KOPT-K1 (cell line): ENCODE measurements around the gene LRRTM1.

Source experiments
- H3K27ac ChIP-seq: fragments of 200-600 bp; sonication (generic); 2 replicates; pipeline ENCODE4 v1.5.1; 2016; ENCODE audit warnings: antibody characterized with exemption, mild to moderate bottlenecking, low read depth, low read length; ENCODE audit not compliant: poor library complexity, severe bottlenecking
- H3K36me3 ChIP-seq: fragments of 200-600 bp; sonication (generic); 2 replicates; pipeline ENCODE4 v1.5.1; 2017; ENCODE audit warnings: antibody characterized with exemption, mild to moderate bottlenecking, low read length, moderate library complexity; ENCODE audit not compliant: insufficient read depth
- H3K9me3 ChIP-seq: fragments of 200-600 bp; sonication (generic); 2 replicates; pipeline ENCODE4 v1.5.1; 2017; ENCODE audit warnings: antibody characterized with exemption, low read length, mild to moderate bottlenecking; ENCODE audit not compliant: insufficient read depth, poor library complexity, severe bottlenecking

LRRTM1 gene

GRCh38 chr2:80288576-80288975 is 16.0 kb downstream of the LRRTM1 start:
- Histone ChIP-seq H3K9me3 (no peaks in the 10 kb centered on the region), H3K27ac (no peak overlapping the region), H3K36me3 (no peaks in the 10 kb centered on the region)

GRCh38 chr2:80281049-80281448 is 23.5 kb downstream of the LRRTM1 start:
- no peaks in the 10 kb centered on the region for H3K36me3 ChIP-seq
- no peak overlapping the region for H3K27ac ChIP-seq
- H3K9me3 ChIP-seq: peaks cover 5% of the 10 kb centered on the region

GRCh38 chr2:80280598-80280997 is 24.0 kb downstream of the LRRTM1 start:
- no peak overlapping the region for H3K27ac ChIP-seq
- peaks cover 5% of the 10 kb centered on the region for H3K9me3 ChIP-seq
- no peaks in the 10 kb centered on the region for H3K36me3 ChIP-seq

DNA sequence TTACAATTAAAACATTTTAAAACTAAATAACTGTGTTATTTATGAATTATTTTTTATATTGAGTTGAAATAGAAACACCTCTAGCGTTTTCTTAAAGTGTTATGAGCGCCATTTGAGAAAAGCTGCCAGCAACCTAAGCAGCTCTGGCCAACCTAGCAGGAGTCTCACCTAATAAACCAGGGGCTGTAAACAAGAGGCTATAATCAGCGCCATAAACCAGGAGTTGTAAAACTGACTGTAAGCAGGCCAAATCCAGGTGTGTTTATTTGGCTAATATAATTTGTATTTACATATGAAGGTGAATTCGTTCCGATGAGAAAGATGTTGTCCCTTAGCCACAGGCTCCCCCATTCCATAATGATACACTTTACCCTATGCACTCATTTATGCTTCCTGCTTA is 34.7 kb downstream of the LRRTM1 start:
- Histone ChIP-seq H3K27ac (no peak overlapping the region), H3K36me3 (no peaks in the 10 kb centered on the region), H3K9me3 (no peaks in the 10 kb centered on the region)

GRCh38 chr2:80266231-80266630 is 38.3 kb downstream of the LRRTM1 start:
- H3K9me3 ChIP-seq: no peaks in the 10 kb centered on the region
- no peaks in the 10 kb centered on the region for H3K36me3 ChIP-seq
- no peak overlapping the region for H3K27ac ChIP-seq

DNA sequence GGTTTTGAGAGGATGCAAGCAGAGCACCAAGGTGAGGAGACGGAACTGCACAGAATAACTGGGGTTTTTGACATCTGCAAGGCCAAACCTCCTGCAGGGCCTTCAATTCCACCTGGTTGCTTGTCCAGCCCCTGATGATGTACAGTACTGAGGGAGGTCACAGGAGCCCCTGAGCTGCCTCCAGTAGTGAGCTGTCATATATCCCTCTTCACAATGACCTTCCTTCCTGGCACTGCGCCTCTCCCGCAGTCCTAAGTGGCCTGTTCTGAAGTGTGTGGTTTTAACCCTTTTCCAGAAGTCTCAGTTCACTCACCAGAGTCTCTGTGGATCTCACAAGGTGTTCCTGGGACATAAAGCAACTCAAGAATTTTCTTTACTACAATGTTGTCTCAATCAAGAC is 45.3 kb downstream of the LRRTM1 start:
- H3K27ac ChIP-seq: no peak overlapping the region
- no peaks in the 10 kb centered on the region for H3K36me3 ChIP-seq
- H3K9me3 ChIP-seq: no peaks in the 10 kb centered on the region

GRCh38 chr2:80258793-80259192 is 45.8 kb downstream of the LRRTM1 start:
- no peaks in the 10 kb centered on the region for H3K9me3 ChIP-seq
- no peaks in the 10 kb centered on the region for H3K36me3 ChIP-seq
- H3K27ac ChIP-seq: no peak overlapping the region

DNA sequence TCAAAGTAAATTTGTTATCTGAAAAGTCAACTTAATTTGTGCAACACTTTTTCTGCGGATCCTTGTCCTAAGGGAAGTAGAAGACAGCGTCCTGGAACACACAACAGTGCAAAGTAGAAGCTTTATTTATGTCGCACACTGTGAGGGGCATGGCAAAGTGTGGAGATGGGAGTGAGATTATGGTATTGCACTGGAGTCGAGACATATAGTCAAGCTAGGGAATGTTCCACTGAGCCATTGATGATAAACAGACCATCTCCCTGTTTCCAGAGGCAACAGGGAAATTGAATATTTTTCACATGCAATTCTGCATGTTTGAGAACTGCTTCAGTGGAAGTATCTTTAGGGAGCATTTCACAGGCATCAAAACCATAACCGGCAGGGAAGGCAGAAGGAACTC is 46.2 kb downstream of the LRRTM1 start:
- Histone ChIP-seq H3K9me3 (no peaks in the 10 kb centered on the region), H3K27ac (no peak overlapping the region), H3K36me3 (no peaks in the 10 kb centered on the region)

GRCh38 chr2:80257450-80257849 is 47.1 kb downstream of the LRRTM1 start:
- Histone ChIP-seq H3K9me3 (no peaks in the 10 kb centered on the region), H3K36me3 (no peaks in the 10 kb centered on the region), H3K27ac (no peak overlapping the region)

DNA sequence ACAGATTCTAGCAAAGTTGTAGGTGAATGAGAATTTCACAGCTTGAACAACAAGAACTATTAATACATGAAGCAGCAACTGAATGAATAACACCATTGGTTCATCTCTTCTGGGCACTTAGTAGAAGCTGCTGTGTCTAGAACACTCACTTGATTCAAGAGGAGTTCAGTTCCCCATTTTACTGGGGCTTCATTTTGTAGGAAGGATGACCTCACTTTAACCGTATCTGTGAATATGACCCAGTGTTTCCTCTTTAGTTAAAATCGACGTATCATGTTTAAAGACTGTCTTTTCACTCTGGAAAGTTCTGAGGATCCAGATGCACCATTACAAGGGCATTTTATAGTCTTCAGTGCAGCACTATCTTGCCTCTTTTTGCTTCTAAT is 47.8 kb downstream of the LRRTM1 start:
- Histone ChIP-seq H3K36me3 (no peaks in the 10 kb centered on the region), H3K9me3 (no peaks in the 10 kb centered on the region), H3K27ac (no peak overlapping the region)

GRCh38 chr2:80255918-80256781 is 48.4 kb downstream of the LRRTM1 start:
- Histone ChIP-seq H3K27ac (no peak overlapping the region), H3K9me3 (no peaks in the 10 kb centered on the region), H3K36me3 (no peaks in the 10 kb centered on the region)

- H3K9me3 ChIP-seq: no peaks in the 10 kb centered on the region
- no peaks in the 10 kb centered on the region for H3K36me3 ChIP-seq
Measured at GRCh38 chr2:80252294-80252986, 52.1 kb downstream of the LRRTM1 start.

More at GRCh38 chr2:80252294-80252986, 52.1 kb downstream of the LRRTM1 start:
- no peak overlapping the region for H3K27ac ChIP-seq
